Aorta (tissue), 5 donors: ENCODE results near the gene CD59. TPM values are rescaled to one million over a fixed set of nuclear protein-coding genes. Genes with fewer than 3 reads are reported as not detected.

Source experiments
- ATAC-seq: fragments of 200-7000 bp; cut with Tn5 transposase; one replicate; pipeline ENCODE4 v1.9.1; 2022; ENCODE audit warnings: moderate library complexity; ENCODE audit not compliant: low FRiP score
- DNase-seq, 2 donors: peaks; one replicate each; pipeline ENCODE4 v3.0.0-alpha.2; 2020
- H3K27ac ChIP-seq, 2 donors: one replicate each; pipeline ENCODE4 v1.5.1; 2013; ENCODE audit warnings: low read length in 2 of 2, mild to moderate bottlenecking in 2 of 2, moderate library complexity in 2 of 2, control low read depth in 1 of 2, inconsistent platforms in 1 of 2, low read depth in 1 of 2
- H3K27me3 ChIP-seq, 2 donors: one replicate each; pipeline ENCODE4 v1.6.1; 2013; ENCODE audit warnings: control low read depth in 1 of 2, low read length in 1 of 2, mild to moderate bottlenecking in 1 of 2, moderate library complexity in 1 of 2; ENCODE audit not compliant: insufficient read depth in 2 of 2, control insufficient read depth in 1 of 2
- H3K36me3 ChIP-seq, 2 donors: one replicate each; pipeline ENCODE4 v1.6.1; 2013; ENCODE audit warnings: control low read depth in 1 of 2, low read length in 1 of 2, mild to moderate bottlenecking in 1 of 2; ENCODE audit not compliant: insufficient read depth in 2 of 2, control insufficient read depth in 1 of 2
- H3K4me1 ChIP-seq, 2 donors: one replicate each; pipeline ENCODE4 v1.6.1; 2013; ENCODE audit warnings: low read length in 2 of 2, control low read depth in 1 of 2, mild to moderate bottlenecking in 1 of 2, moderate library complexity in 1 of 2; ENCODE audit not compliant: insufficient read depth in 2 of 2, control insufficient read depth in 1 of 2
- H3K4me3 ChIP-seq, 2 donors: one replicate each; pipeline ENCODE4 v1.5.1; 2013; ENCODE audit warnings: low read length in 2 of 2, control low read depth in 1 of 2, mild to moderate bottlenecking in 1 of 2
- H3K9me3 ChIP-seq: one replicate; pipeline ENCODE4 v1.6.1; 2013; ENCODE audit warnings: mild to moderate bottlenecking, low read length; ENCODE audit not compliant: control insufficient read depth
- WGBS, 2 donors: extraction: QIAGEN DNeasy Blood & Tissue Kit; methylation state at CpG; one replicate each; pipeline ENCODE4 v1.1.7; 2013; 5-methylcytosine and 5-hydroxymethylcytosine counted together
- intact Hi-C, 2 donors: fragments of 100-400 bp; cut with DNase I; formaldehyde crosslinking; loops; one replicate each; pipeline versions ENCODE4 v1.14.2 to v1.15.0; 2022
- polyA plus RNA-seq, 2 donors: library from polyadenylated mRNA; stranded (reverse); fragments of 200-250 nt; gene quantifications; one replicate each; pipeline ENCODE4 v1.2.3, GENCODE V29; 2013
- total RNA-seq, 2 donors: library from RNA; stranded (reverse); fragmentation: NEBNext Ultra II Directional; extraction: Animal tissue kit (Norgen Biotek cat#: 25700); gene quantifications; one replicate each; pipeline ENCODE4 v1.2.1, GENCODE V29; 2021
- donor health status: healthy with polysubstance abuse.
- donor health status: Bipolar disorder and iron deficiency.
- donor health status: DM: no; HTN: no; CAD: no.
- donor health status: DM: no; HTN: no; CAD: no.
- donor health status: DM: yes; HTN: yes; CAD: no.

CD59 gene
- total and polyA plus RNA-seq, 4 donors, result 213 to 881 (median 604) TPM

GRCh38 chr11:33761471-33761870, 25.2 kb upstream of the CD59 start:
- H3K36me3 ChIP-seq, result peaks cover 2 to 4% of the 10 kb centered on the region in 2 donors
- H3K9me3 ChIP-seq, result no peaks in the 10 kb centered on the region
- intact Hi-C loops, result no loop called here
- H3K4me1 ChIP-seq, result peaks cover 0 to 1% of the 10 kb centered on the region in 2 donors
- 94 to 98% methylated on average over 2 of the region's 2 CpGs for WGBS, 2 donors
- no peak overlapping the region for H3K4me3 ChIP-seq
- no peaks in the 10 kb centered on the region for H3K27me3 ChIP-seq
- DNase-seq (no peak), ATAC-seq (no peak)
- H3K27ac ChIP-seq, result no peak overlapping the region

DNA sequence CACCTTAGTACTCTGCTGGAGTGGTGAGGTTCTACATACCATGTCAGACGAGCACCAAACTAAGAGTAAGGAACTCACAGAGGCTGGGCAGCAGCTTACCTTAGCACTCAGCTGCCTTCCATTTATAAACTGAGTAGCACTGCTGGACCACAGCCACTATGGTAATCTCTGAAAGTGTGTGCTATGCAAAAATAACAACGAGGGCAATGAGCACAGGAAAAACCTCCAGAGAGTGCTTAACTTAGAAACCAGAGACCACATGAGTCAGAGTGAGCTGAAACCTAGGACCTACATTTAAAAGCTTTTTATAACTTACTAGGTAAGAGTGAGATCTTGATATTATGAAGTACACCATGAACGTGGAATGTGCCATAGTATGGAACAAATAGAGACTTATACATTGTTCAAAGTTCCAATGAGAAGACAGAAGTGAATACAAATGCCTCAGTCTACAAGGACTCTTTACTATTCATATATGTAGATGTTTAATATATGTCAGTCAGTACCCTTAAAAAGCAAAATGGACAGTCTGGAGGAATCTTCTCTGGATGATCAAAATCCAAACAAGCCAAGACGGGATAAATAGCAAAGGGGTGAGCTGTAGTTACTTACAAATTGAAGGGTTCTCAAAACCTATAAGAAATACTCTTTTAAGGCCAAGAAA, 17.2 kb upstream of the CD59 start:
- Histone ChIP-seq H3K9me3 (no peaks in the 10 kb centered on the region), H3K27ac (no peak overlapping the region), H3K27me3 (no peaks in the 10 kb centered on the region), H3K4me3 (no peak overlapping the region), H3K4me1 (no peaks in the 10 kb centered on the region), H3K36me3 (peaks cover 0 to 2% of the 10 kb centered on the region in 2 donors)
- DNase-seq (no peak), ATAC-seq (no peak)
- WGBS, 2 donors, result 6 to 9% methylated on average over 4 of the region's 4 CpGs
- intact Hi-C loops, result no loop called here

DNA sequence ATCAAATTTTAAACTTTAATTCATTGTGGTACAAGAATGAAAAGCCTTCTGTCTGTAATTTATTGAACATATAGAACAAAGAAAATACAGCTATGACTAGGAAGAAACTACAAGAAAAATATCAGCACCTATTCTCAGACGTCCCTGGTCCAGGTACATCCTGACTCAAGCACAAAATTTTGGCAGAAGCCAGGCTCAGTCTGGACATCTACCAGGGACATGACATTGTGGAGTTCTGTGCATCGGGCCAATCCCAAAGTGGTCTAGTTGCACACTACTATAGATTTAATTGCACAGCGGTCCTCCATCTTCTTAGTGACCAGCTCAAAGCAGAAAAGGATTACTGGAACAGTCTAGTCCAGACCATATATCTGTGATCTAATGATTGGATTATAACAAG, 15.7 kb upstream of the CD59 start:
- Histone ChIP-seq H3K27me3 (no peaks in the 10 kb centered on the region), H3K4me1 (peaks cover 0 to 2% of the 10 kb centered on the region in 2 donors), H3K36me3 (peaks cover 0 to 2% of the 10 kb centered on the region in 2 donors), H3K9me3 (no peaks in the 10 kb centered on the region), H3K27ac (no peak overlapping the region), H3K4me3 (no peak overlapping the region)
- WGBS, 2 donors, result 73 to 78% methylated on average over 3 of the region's 3 CpGs
- ATAC-seq (no peak), DNase-seq (no peak)
- intact Hi-C loops, result no loop called here

GRCh38 chr11:33747979-33748378, 11.8 kb upstream of the CD59 start:
- H3K4me1 ChIP-seq, result peaks cover 0 to 2% of the 10 kb centered on the region in 2 donors
- no peak overlapping the region for H3K4me3 ChIP-seq
- no peak overlapping the region for H3K27ac ChIP-seq
- no peaks in the 10 kb centered on the region for H3K9me3 ChIP-seq
- DNase-seq, result no peak
- H3K36me3 ChIP-seq, result peaks cover under 1 to 3% of the 10 kb centered on the region in 2 donors
- 5 to 7% methylated on average over 2 of the region's 2 CpGs for WGBS, 2 donors
- ATAC-seq, result no peak
- intact Hi-C loops, result loop anchor here in 1 of 2 donors (10.0 kb wide), 1 partner anchor 203 kb away; no protein-coding TSS in a partner anchor
- H3K27me3 ChIP-seq, result no peaks in the 10 kb centered on the region

- Histone ChIP-seq H3K4me3 (no peak overlapping the region), H3K4me1 (peaks cover 0 to 2% of the 10 kb centered on the region in 2 donors), H3K27ac (no peak overlapping the region), H3K36me3 (peaks cover 4 to 5% of the 10 kb centered on the region in 2 donors), H3K27me3 (no peaks in the 10 kb centered on the region), H3K9me3 (no peaks in the 10 kb centered on the region)
- 82 to 87% methylated on average over 5 of the region's 5 CpGs for WGBS, 2 donors
- ATAC-seq (no peak), DNase-seq (no peak)
- intact Hi-C loops, result loop anchor here in 1 of 2 donors (5.0 to 10.0 kb wide), 2 partner anchors 198 to 381 kb away; no protein-coding TSS in a partner anchor
Measured at GRCh38 chr11:33743291-33743690, 7.1 kb upstream of the CD59 start.

- Histone ChIP-seq H3K27ac (no peak overlapping the region), H3K9me3 (no peaks in the 10 kb centered on the region), H3K36me3 (peaks cover 4 to 5% of the 10 kb centered on the region in 2 donors), H3K4me1 (peaks cover 0 to 2% of the 10 kb centered on the region in 2 donors), H3K27me3 (no peaks in the 10 kb centered on the region), H3K4me3 (no peak overlapping the region)
- WGBS, 2 donors, result 69 to 77% methylated on average over 3 of the region's 3 CpGs
- DNase-seq, result no peak
- intact Hi-C loops, result loop anchor here in 1 of 2 donors (5.0 to 10.0 kb wide), 2 partner anchors 198 to 380 kb away; no protein-coding TSS in a partner anchor
- ATAC-seq, result no peak
Measured at GRCh38 chr11:33742249-33742851, 6.1 kb upstream of the CD59 start.

DNA sequence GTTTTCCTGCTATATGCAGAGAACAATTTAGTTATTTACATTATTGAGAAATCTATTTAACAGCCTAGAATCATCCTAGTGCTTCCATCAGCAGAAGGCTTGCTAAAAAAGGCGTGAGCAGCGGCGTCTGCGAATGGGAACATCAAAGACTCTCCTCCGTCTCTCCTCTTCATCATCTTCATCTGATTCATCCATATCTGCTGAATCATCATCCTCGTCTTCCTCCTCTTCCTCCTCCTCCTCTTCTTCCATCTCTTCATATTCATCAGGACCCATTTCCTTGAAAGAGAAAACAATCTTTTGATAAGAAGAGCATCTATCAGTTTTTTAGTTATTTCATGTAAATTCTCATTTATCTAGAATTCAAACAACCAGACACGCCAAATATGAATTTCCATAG, 5.6 kb upstream of the CD59 start:
- no peaks in the 10 kb centered on the region for H3K9me3 ChIP-seq
- H3K27ac ChIP-seq, result no peak overlapping the region
- DNase-seq, result no peak
- 90% methylated on average over 7 of the region's 7 CpGs for WGBS, 2 donors
- H3K27me3 ChIP-seq, result no peaks in the 10 kb centered on the region
- intact Hi-C loops, result loop anchor here in 1 of 2 donors (5.0 to 10.0 kb wide), 2 partner anchors 197 to 380 kb away; no protein-coding TSS in a partner anchor
- no peak for ATAC-seq
- H3K4me3 ChIP-seq, result no peak overlapping the region
- peaks cover 4 to 5% of the 10 kb centered on the region in 2 donors for H3K36me3 ChIP-seq
- no peaks in the 10 kb centered on the region for H3K4me1 ChIP-seq

GRCh38 chr11:33737362-33737821, 1.2 kb upstream of the CD59 start:
- intact Hi-C loops, result loop anchor here (2.0 to 5.0 kb wide), 4 partner anchors 35 to 195 kb away; partner anchors contain the start of genes C11orf91 (in 1 of the 2) and FBXO3 (in 1 of the 2)
- ATAC-seq, result no peak
- H3K4me3 ChIP-seq, result no peak overlapping the region
- H3K27me3 ChIP-seq, result no peaks in the 10 kb centered on the region
- no peaks in the 10 kb centered on the region for H3K36me3 ChIP-seq
- no peaks in the 10 kb centered on the region for H3K4me1 ChIP-seq
- no peaks in the 10 kb centered on the region for H3K9me3 ChIP-seq
- DNase-seq, result no peak
- WGBS, 2 donors, result 45 to 47% methylated on average over 3 of the region's 3 CpGs
- H3K27ac ChIP-seq, result peak overlapping the region in 1 of 2 donors; percentile 7
